Nephron progenitor cell (in vitro differentiated cells): ENCODE results near the gene MIOS.

Experiments
- DNase-seq: peaks from one replicate; pipeline ENCODE4 v3.0.0; 2021
- H3K27ac Mint-ChIP-seq: 2 replicates; pipeline ENCODE4 v1.8.0; 2021; ENCODE audit warnings: mild to moderate bottlenecking, moderate library complexity, mixed read lengths
- H3K27me3 Mint-ChIP-seq: 2 replicates; pipeline ENCODE4 v1.8.0; 2021; ENCODE audit warnings: mild to moderate bottlenecking, low read depth, mixed read lengths; ENCODE audit not compliant: poor library complexity
- H3K36me3 Mint-ChIP-seq: 2 replicates; pipeline ENCODE4 v1.8.0; 2021; ENCODE audit warnings: low read depth, mixed read lengths
- H3K4me1 Mint-ChIP-seq: 2 replicates; pipeline ENCODE4 v1.8.0; 2021; ENCODE audit warnings: mixed read lengths
- H3K4me3 Mint-ChIP-seq: 2 replicates; pipeline ENCODE4 v1.8.0; 2021; ENCODE audit warnings: mild to moderate bottlenecking, moderate library complexity, mixed read lengths
- H3K9me3 Mint-ChIP-seq: 2 replicates; pipeline ENCODE4 v1.8.0; 2021; ENCODE audit warnings: mild to moderate bottlenecking, moderate library complexity, mixed read lengths
- TF ChIP-seq, protein P1 (sequence below): fragments of 200-600 bp; sonication (generic); IDR thresholded peaks from 2 replicates; pipeline ENCODE4 v1.5.0; 2021; ENCODE audit warnings: antibody characterized with exemption

The MIOS gene

DNA sequence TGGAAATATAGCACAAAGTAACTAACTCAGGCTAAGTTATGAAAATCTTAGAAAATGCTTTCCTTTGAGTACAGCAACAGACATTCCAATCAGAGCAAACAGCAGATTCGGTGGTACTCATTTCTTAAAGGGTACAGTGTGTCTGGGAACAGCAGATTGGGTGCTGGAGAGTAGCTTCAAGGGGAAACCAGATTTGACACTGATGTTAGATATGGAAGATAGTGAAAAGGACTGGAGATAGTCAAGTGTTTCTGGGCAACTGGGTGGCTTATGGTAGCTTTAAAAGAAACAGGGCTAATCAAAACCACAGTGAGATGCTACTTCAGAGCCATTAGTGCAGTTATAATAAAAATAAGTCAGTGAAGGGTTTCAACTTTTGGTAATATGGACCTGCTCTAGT, 61.8 kb downstream of the MIOS start:
- no peaks in the 10 kb centered on the region for H3K4me1 Mint-ChIP-seq
- no peak overlapping the region for H3K4me3 Mint-ChIP-seq
- TF ChIP-seq, protein P1, sequence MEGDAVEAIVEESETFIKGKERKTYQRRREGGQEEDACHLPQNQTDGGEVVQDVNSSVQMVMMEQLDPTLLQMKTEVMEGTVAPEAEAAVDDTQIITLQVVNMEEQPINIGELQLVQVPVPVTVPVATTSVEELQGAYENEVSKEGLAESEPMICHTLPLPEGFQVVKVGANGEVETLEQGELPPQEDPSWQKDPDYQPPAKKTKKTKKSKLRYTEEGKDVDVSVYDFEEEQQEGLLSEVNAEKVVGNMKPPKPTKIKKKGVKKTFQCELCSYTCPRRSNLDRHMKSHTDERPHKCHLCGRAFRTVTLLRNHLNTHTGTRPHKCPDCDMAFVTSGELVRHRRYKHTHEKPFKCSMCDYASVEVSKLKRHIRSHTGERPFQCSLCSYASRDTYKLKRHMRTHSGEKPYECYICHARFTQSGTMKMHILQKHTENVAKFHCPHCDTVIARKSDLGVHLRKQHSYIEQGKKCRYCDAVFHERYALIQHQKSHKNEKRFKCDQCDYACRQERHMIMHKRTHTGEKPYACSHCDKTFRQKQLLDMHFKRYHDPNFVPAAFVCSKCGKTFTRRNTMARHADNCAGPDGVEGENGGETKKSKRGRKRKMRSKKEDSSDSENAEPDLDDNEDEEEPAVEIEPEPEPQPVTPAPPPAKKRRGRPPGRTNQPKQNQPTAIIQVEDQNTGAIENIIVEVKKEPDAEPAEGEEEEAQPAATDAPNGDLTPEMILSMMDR, result no peak
- no peaks in the 10 kb centered on the region for H3K36me3 Mint-ChIP-seq
- H3K27ac Mint-ChIP-seq, result no peak overlapping the region
- DNase-seq, result no peak
- peaks cover 7% of the 10 kb centered on the region for H3K27me3 Mint-ChIP-seq
- peaks cover 33% of the 10 kb centered on the region for H3K9me3 Mint-ChIP-seq

DNA sequence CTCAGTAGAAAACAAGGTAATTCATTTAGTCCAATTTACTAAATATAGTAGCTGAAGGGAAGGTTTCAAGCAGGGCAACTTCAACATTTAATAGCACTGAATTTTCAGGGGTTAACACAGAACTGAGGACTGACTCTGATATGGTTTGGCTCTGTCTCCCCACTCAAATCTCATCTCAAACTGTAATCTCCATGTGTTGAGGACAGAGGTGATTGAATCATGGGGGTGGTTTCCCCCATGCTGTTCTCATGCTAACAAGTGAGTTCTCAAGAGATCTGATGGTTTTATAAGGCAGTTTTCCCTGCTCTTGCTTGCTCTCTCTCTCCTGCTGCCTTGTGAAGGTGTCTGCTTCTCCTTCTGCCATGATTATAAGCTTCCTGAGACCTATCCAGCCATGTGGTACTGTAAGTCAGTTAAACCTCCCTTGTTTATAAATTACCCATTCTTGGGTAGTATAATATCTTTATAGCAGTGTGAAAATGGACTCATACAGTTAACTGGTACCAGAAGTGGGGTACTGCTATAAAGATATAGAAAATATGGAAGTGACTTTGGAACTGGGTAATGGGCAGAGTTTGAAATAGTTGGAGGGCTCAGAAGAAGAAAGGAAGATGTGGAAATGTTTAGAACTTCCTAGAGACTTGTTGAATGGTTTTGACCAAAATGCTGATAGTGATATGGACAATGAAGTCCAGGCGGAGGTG, 64.1 kb downstream of the MIOS start:
- Mint-ChIP-seq H3K4me1 (no peaks in the 10 kb centered on the region), H3K36me3 (peaks cover 3% of the 10 kb centered on the region), H3K9me3 (peaks cover 31% of the 10 kb centered on the region), H3K4me3 (no peak overlapping the region), H3K27me3 (peaks cover 7% of the 10 kb centered on the region), H3K27ac (no peak overlapping the region)
- DNase-seq, result no peak
- TF ChIP-seq, protein P1, result no peak

DNA sequence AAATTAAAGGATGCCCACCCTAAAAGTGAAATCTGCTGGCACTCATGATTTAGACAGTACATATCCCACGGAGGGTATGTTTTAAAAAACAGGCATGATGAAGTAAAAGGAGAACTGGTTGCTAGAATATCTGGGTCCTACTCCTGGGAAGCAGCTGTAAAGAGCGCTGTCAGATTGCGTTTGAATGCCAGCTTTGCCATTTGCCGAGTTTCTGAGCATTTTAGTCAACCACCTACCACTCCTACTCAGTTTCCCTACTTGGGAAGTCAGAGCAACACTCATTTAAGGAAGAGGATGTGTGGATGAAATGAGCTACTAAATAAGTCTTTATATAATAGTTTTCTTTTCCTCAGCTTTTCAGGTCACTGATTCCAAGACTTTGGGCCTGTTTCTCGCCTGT, 72.7 kb downstream of the MIOS start:
- no peaks in the 10 kb centered on the region for H3K9me3 Mint-ChIP-seq
- peak overlapping the region; percentile 96 for H3K4me3 Mint-ChIP-seq
- H3K4me1 Mint-ChIP-seq, result peaks cover 41% of the 10 kb centered on the region
- no peaks in the 10 kb centered on the region for H3K27me3 Mint-ChIP-seq
- peaks cover 31% of the 10 kb centered on the region for H3K36me3 Mint-ChIP-seq
- TF ChIP-seq, protein P1, result no peak
- no peak overlapping the region for H3K27ac Mint-ChIP-seq
- no peak for DNase-seq

DNA sequence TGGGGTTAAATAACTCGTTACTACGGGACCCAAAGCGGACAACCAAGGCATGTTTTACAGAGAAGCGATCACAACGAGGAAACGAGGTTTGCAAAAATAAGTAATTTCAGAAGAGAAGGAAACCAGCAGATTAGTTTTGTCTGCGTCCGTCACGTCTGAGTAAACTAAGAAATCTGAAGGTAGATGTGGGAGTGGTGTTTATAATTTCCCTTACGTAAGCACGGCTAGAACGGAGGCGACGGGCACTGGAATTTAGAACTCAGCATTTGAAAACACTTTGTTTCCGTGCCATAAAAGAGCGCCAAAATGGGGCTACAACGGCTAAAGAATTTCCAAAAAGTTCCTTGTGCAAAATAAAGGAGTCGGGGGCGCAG, 73.2 kb downstream of the MIOS start:
- Mint-ChIP-seq H3K36me3 (peaks cover 35% of the 10 kb centered on the region), H3K27ac (peak overlapping the region; percentile 97)

DNA sequence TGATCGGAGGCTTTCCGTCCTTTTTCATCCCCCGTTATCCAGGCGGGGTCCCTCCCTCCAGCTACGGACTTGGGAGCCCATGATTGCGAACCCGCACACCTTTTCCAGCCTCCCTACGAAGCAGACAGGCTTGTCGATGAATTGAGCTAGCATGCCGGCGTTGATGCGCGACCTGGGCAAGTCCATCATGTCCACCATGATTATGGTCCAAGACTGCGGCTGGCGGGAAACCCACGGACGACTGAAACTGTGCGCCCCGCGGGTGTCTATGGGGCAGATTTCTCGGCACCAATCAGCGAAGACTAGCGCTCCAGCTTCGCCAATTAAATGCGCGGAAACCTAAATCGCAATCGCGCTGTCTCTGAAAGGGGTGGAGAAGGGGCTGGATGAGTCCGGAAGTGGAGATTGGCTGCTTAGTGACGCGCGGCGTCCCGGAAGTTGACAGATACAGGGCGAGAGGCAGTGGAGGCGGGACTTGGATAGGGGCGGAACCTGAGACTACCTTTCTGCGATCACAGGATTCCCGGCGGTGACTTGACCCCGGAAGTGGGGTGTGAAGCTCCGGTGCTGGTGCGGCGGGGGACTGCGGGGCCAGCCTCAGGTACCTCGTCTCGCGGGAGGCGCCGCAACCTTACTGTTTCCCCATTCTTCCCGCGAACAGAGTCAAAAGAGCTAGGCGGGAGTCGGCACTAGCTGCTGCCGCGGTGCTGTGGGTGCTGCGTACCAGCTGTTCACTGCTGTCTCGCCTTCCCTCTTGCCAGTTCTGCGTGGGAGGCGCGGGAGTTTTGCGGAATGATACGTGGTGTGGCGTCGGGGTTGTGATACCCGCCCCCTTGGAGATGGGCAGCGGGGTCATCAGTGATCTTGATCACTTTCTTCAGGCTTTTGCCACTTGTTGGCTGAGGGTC, 73.8 kb downstream of the MIOS start, which contains the start of gene UMAD1:
UMAD1 (plus strand) TSS at position 532 of the 908 bp plus-strand sequence. CDS start 32,620 bp downstream, outside the sequence.
- peak; percentile 94 for DNase-seq
- peak within 1 kb of the TSS; percentile 96 for H3K4me3 Mint-ChIP-seq
- peak within 1 kb of the TSS; percentile 97 for H3K27ac Mint-ChIP-seq
- TF ChIP-seq, protein P1, result no peak
- no peaks in the 10 kb centered on the region for H3K27me3 Mint-ChIP-seq
- H3K36me3 Mint-ChIP-seq, result peaks cover 38% of the 10 kb centered on the region
- peaks cover under 1% of the 10 kb centered on the region for H3K9me3 Mint-ChIP-seq
- H3K4me1 Mint-ChIP-seq, result peaks cover 41% of the 10 kb centered on the region

More for the DNA sequence above, 73.2 kb downstream of the MIOS start:
- H3K9me3 Mint-ChIP-seq, result no peaks in the 10 kb centered on the region
- H3K4me3 Mint-ChIP-seq, result peak overlapping the region; percentile 96
- no peaks in the 10 kb centered on the region for H3K27me3 Mint-ChIP-seq
- peaks cover 41% of the 10 kb centered on the region for H3K4me1 Mint-ChIP-seq
- DNase-seq, result no peak
- TF ChIP-seq, protein P1, result no peak
